ENCODE data around the gene GPRC5D.
A peak's percentile ranks its signal among the peaks of the same experiment; 100 is the strongest.

GPRC5D gene

DNA sequence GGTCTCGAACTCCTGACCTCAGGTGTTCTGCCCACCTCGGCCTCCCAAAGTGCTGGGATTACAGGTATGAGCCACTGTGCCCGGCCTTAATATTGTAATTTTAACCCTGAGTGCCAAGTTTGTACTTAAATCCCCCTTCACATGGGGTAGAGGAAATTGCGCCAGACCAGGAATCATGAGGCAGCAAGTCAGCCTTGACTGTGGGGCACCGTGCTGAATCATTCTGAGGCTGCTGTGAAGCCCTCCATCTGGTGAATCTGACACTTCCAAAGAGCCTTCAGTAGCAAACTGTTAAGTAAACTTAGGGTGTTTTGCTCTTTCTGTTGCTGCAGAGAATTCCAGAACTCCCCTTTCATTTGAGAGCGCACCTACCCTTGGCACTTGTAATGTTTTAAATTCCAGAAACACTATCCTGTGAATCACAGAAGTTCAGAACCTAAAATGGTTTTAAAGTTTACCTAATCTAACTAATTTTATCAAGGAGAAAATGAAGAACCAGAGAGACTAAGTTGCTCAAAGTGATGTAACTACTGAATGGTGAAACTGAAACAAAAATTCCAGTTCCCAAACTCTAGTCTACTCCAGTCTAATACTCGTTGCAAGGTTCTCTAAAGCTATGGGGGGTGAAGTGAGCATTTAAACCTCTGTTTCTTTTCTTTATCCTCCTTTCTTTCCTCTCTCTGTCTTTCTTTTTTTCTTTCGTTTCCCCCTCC lies 40.6 kb upstream of the GPRC5D start:
- Histone ChIP-seq H3K4me2 (ENCODE audit: low read length, poor library complexity, severe bottlenecking) (no peak overlapping the region), H3K4me1 (ENCODE audit: control insufficient read depth, insufficient read depth, low read depth, low read length) (peaks cover 9% of the 10 kb centered on the region), H2BK15ac (ENCODE audit: low read depth, poor library complexity, severe bottlenecking) (no peak overlapping the region), H3K23ac (ENCODE audit: low read length in 2 of 2) (no peak overlapping the region), H3K9me3 (ENCODE audit: control insufficient read depth, low read length) (no peaks in the 10 kb centered on the region), H3K4ac (ENCODE audit: low read depth in 1 of 2, low read length in 2 of 2) (no peak overlapping the region), H3K9ac (ENCODE audit: low read length) (peak overlapping the region; percentile 88), H3K4me3 (ENCODE audit: insufficient read depth in 1 of 2, low read depth in 1 of 2, low read length in 2 of 2) (peak overlapping the region in 1 of 2 experiments; percentile 60), H4K8ac (ENCODE audit: low read length) (no peak overlapping the region), H3K27me3 (ENCODE audit: control insufficient read depth in 1 of 2, insufficient read depth in 1 of 2, low read length in 2 of 2) (no peaks in the 10 kb centered on the region), H2AK5ac (ENCODE audit: low read length, severe bottlenecking) (no peak overlapping the region), H2AFZ (ENCODE audit: low read depth, low read length) (no peak overlapping the region), H3K18ac (ENCODE audit: low read depth in 1 of 2, low read length in 2 of 2) (peak overlapping the region; percentile 38 to 93), H3K14ac (ENCODE audit: low read length in 2 of 2) (no peak overlapping the region), H2BK12ac (ENCODE audit: low read length in 2 of 2) (no peak overlapping the region), H2BK5ac (ENCODE audit: low read depth, low read length, poor library complexity, severe bottlenecking) (no peak overlapping the region), H3K79me1 (replicated peaks; ENCODE audit: low read length, poor library complexity, severe bottlenecking) (peaks cover 29% of the 10 kb centered on the region), H2BK120ac (ENCODE audit: low read depth, low read length) (no peak overlapping the region), H3K36me3 (ENCODE audit: control insufficient read depth in 1 of 2, insufficient read depth in 2 of 2, low read depth in 1 of 2, low read length in 2 of 2) (peaks cover 7 to 30% of the 10 kb centered on the region in 2 experiments), H3K27ac (ENCODE audit: low read length, poor library complexity, severe bottlenecking) (peak overlapping the region; percentile 87), H4K91ac (ENCODE audit: low read length) (peak overlapping the region; percentile 58)
- peak; percentile 96 for DNase-seq
- 32% methylated on average over 7 of the region's 8 CpGs for WGBS

DNA sequence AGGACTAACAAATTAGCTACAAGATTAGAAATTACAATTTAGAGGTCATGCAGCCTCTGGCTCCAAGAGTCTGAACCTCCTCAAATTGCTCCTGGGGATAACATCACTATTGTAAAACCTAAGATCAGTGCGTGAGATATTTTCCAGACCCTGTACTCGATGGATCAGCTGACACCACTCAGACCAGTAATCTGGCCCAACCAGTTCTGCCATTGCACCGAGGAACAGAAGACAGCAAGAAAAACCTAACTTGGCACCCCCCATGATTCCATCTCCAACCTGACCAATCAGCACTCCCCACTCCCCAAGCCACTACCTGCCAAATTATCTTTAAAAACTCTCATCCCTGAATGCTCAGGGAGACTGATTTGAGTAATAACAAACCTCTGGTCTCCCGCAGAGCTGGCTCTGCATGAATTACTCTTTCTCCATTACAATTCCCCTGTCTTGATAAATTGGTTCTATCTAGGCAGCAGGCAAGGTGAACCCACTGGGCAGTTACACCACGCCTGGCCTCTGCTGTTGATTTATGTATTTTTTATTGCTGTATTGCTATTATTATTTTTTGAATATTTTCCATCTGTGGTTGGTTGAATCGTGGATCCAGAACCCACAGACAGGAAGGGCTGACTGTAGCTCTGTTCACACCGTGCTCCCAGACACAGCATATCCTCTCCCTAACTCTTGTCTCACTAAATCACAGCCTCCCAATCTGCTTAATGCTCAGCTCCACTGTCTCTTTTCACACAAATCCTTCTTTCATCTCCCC lies 38.9 kb upstream of the GPRC5D start:
- H2BK12ac ChIP-seq (ENCODE audit: low read length in 2 of 2): peak overlapping the region in 1 of 2 experiments; percentile 61
- H3K79me1 ChIP-seq (replicated peaks; ENCODE audit: low read length, poor library complexity, severe bottlenecking): peaks cover 19% of the 10 kb centered on the region
- no peak overlapping the region for H3K4me2 ChIP-seq (ENCODE audit: low read length, poor library complexity, severe bottlenecking)
- H2BK5ac ChIP-seq (ENCODE audit: low read depth, low read length, poor library complexity, severe bottlenecking): no peak overlapping the region
- no peak overlapping the region for H2BK15ac ChIP-seq (ENCODE audit: low read depth, poor library complexity, severe bottlenecking)
- no peak overlapping the region for H2BK120ac ChIP-seq (ENCODE audit: low read depth, low read length)
- H4K91ac ChIP-seq (ENCODE audit: low read length): no peak overlapping the region
- peak overlapping the region in 1 of 2 experiments; percentile 29 for H3K18ac ChIP-seq (ENCODE audit: low read depth in 1 of 2, low read length in 2 of 2)
- H3K4ac ChIP-seq (ENCODE audit: low read depth in 1 of 2, low read length in 2 of 2): peak overlapping the region in 1 of 2 experiments; percentile 12
- peak overlapping the region; percentile 66 for H4K8ac ChIP-seq (ENCODE audit: low read length)
- H3K9ac ChIP-seq (ENCODE audit: low read length): peak overlapping the region; percentile 88
- no peak overlapping the region for H2AK5ac ChIP-seq (ENCODE audit: low read length, severe bottlenecking)
- no peak overlapping the region for H3K14ac ChIP-seq (ENCODE audit: low read length in 2 of 2)
- H3K4me3 ChIP-seq (ENCODE audit: insufficient read depth in 1 of 2, low read depth in 1 of 2, low read length in 2 of 2): no peak overlapping the region
- WGBS: 71% methylated on average over 6 of the region's 7 CpGs
- peaks cover 7% of the 10 kb centered on the region for H3K4me1 ChIP-seq (ENCODE audit: control insufficient read depth, insufficient read depth, low read depth, low read length)
- no peaks in the 10 kb centered on the region for H3K9me3 ChIP-seq (ENCODE audit: control insufficient read depth, low read length)
- peak; percentile 17 for DNase-seq
- no peak overlapping the region for H2AFZ ChIP-seq (ENCODE audit: low read depth, low read length)
- no peak overlapping the region for H3K23ac ChIP-seq (ENCODE audit: low read length in 2 of 2)
- H3K27ac ChIP-seq (ENCODE audit: low read length, poor library complexity, severe bottlenecking): peak overlapping the region; percentile 35
- no peaks in the 10 kb centered on the region for H3K27me3 ChIP-seq (ENCODE audit: control insufficient read depth in 1 of 2, insufficient read depth in 1 of 2, low read length in 2 of 2)
- H3K36me3 ChIP-seq (ENCODE audit: control insufficient read depth in 1 of 2, insufficient read depth in 2 of 2, low read depth in 1 of 2, low read length in 2 of 2): peaks cover 17 to 46% of the 10 kb centered on the region in 2 experiments

DNA sequence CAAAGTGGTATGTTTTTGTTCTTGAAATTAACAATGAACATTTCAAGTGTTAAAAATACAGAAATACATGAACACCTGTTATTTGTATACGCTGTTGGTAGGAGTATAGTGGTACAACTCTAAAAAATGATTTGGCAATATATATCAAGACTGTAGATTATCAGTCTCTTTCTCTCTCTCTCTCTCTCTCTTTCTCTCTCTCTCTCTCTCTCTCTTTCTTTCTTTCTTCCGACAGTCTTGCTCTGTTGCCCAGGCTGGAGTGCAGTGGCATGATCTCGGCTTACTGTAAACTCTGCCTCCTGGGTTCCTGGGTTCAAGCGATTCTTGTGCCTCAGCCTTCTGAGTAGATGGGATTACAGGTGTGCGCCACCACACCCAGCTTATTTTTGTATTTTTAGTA lies 35.5 kb upstream of the GPRC5D start:
- no peak overlapping the region for H3K4me2 ChIP-seq (ENCODE audit: low read length, poor library complexity, severe bottlenecking)
- DNase-seq: no peak
- no peak overlapping the region for H4K8ac ChIP-seq (ENCODE audit: low read length)
- H3K27me3 ChIP-seq (ENCODE audit: control insufficient read depth in 1 of 2, insufficient read depth in 1 of 2, low read length in 2 of 2): no peaks in the 10 kb centered on the region
- H3K36me3 ChIP-seq (ENCODE audit: control insufficient read depth in 1 of 2, insufficient read depth in 2 of 2, low read depth in 1 of 2, low read length in 2 of 2): peaks cover 19 to 67% of the 10 kb centered on the region in 2 experiments
- no peak overlapping the region for H4K91ac ChIP-seq (ENCODE audit: low read length)
- H2AK5ac ChIP-seq (ENCODE audit: low read length, severe bottlenecking): no peak overlapping the region
- 71% methylated on average over 4 of the region's 5 CpGs for WGBS
- no peaks in the 10 kb centered on the region for H3K9me3 ChIP-seq (ENCODE audit: control insufficient read depth, low read length)
- no peak overlapping the region for H3K14ac ChIP-seq (ENCODE audit: low read length in 2 of 2)
- peaks cover 7% of the 10 kb centered on the region for H3K4me1 ChIP-seq (ENCODE audit: control insufficient read depth, insufficient read depth, low read depth, low read length)
- H3K79me1 ChIP-seq (replicated peaks; ENCODE audit: low read length, poor library complexity, severe bottlenecking): peaks cover 11% of the 10 kb centered on the region
- no peak overlapping the region for H3K18ac ChIP-seq (ENCODE audit: low read depth in 1 of 2, low read length in 2 of 2)
- H2BK5ac ChIP-seq (ENCODE audit: low read depth, low read length, poor library complexity, severe bottlenecking): no peak overlapping the region
- H3K27ac ChIP-seq (ENCODE audit: low read length, poor library complexity, severe bottlenecking): no peak overlapping the region
- no peak overlapping the region for H3K4me3 ChIP-seq (ENCODE audit: insufficient read depth in 1 of 2, low read depth in 1 of 2, low read length in 2 of 2)
- H2BK12ac ChIP-seq (ENCODE audit: low read length in 2 of 2): no peak overlapping the region
- no peak overlapping the region for H3K23ac ChIP-seq (ENCODE audit: low read length in 2 of 2)
- H2AFZ ChIP-seq (ENCODE audit: low read depth, low read length): no peak overlapping the region
- no peak overlapping the region for H3K4ac ChIP-seq (ENCODE audit: low read depth in 1 of 2, low read length in 2 of 2)
- H3K9ac ChIP-seq (ENCODE audit: low read length): no peak overlapping the region
- H2BK120ac ChIP-seq (ENCODE audit: low read depth, low read length): no peak overlapping the region
- no peak overlapping the region for H2BK15ac ChIP-seq (ENCODE audit: low read depth, poor library complexity, severe bottlenecking)

DNA sequence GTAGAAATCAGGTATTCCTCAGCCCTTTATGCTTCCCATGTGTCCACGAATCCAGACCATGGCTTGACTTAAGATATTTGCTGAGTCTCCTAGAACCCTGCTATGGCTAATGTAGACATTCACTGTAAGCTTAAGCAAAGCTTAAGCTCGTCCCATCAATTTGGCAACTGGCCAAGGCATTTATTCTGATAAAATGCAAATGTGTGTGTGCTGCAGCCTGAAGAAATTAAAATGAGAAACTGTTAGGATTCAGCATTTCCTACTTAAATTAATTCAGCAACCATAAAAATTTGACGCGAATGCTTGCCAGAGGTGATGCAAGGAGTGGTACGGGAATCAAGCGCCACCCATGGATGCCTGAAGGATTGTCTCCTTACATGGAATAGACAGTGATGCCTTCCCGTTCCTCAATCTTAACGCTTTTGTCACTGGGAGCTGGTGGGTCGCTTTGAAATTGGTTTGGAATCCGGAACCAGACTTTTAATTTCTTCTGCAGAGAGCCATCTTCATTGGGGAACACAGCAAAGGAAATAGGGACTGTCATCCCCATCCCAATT lies 34.9 kb upstream of the GPRC5D start:
- 93% methylated on average over 10 of the region's 10 CpGs for WGBS
- no peak overlapping the region for H2BK15ac ChIP-seq (ENCODE audit: low read depth, poor library complexity, severe bottlenecking)

More for the DNA sequence above, 34.9 kb upstream of the GPRC5D start:
- Histone ChIP-seq H3K14ac (ENCODE audit: low read length in 2 of 2) (no peak overlapping the region), H3K27ac (ENCODE audit: low read length, poor library complexity, severe bottlenecking) (no peak overlapping the region), H4K8ac (ENCODE audit: low read length) (no peak overlapping the region), H3K4me2 (ENCODE audit: low read length, poor library complexity, severe bottlenecking) (no peak overlapping the region), H3K18ac (ENCODE audit: low read depth in 1 of 2, low read length in 2 of 2) (no peak overlapping the region), H2AFZ (ENCODE audit: low read depth, low read length) (no peak overlapping the region), H3K4me1 (ENCODE audit: control insufficient read depth, insufficient read depth, low read depth, low read length) (peaks cover 3% of the 10 kb centered on the region), H3K27me3 (ENCODE audit: control insufficient read depth in 1 of 2, insufficient read depth in 1 of 2, low read length in 2 of 2) (no peaks in the 10 kb centered on the region), H2BK5ac (ENCODE audit: low read depth, low read length, poor library complexity, severe bottlenecking) (no peak overlapping the region), H3K23ac (ENCODE audit: low read length in 2 of 2) (no peak overlapping the region), H3K4me3 (ENCODE audit: insufficient read depth in 1 of 2, low read depth in 1 of 2, low read length in 2 of 2) (no peak overlapping the region), H3K9me3 (ENCODE audit: control insufficient read depth, low read length) (no peaks in the 10 kb centered on the region), H2BK120ac (ENCODE audit: low read depth, low read length) (no peak overlapping the region), H3K4ac (ENCODE audit: low read depth in 1 of 2, low read length in 2 of 2) (no peak overlapping the region), H4K91ac (ENCODE audit: low read length) (no peak overlapping the region), H3K9ac (ENCODE audit: low read length) (no peak overlapping the region), H2BK12ac (ENCODE audit: low read length in 2 of 2) (no peak overlapping the region), H2AK5ac (ENCODE audit: low read length, severe bottlenecking) (no peak overlapping the region), H3K36me3 (ENCODE audit: control insufficient read depth in 1 of 2, insufficient read depth in 2 of 2, low read depth in 1 of 2, low read length in 2 of 2) (peaks cover 20 to 73% of the 10 kb centered on the region in 2 experiments), H3K79me1 (replicated peaks; ENCODE audit: low read length, poor library complexity, severe bottlenecking) (peaks cover 16% of the 10 kb centered on the region)
- DNase-seq: no peak
